Erythroblast (primary cell): ENCODE measurements around the gene CA11.

ENCODE experiments used
- GATA1 ChIP-seq: IDR thresholded peaks from 2 replicates; pipeline ENCODE4 v1.6.1; 2011; ENCODE audit warnings: low read depth, mild to moderate bottlenecking, control low read depth, low read length, moderate library complexity
- POLR2A ChIP-seq: IDR thresholded peaks from 2 replicates; pipeline ENCODE4 v1.6.1; 2011; ENCODE audit warnings: mild to moderate bottlenecking, low read length

GRCh38 chr19:48615231-48616040 is 30.6 kb downstream of the CA11 start:
- TF ChIP-seq POLR2A (no peak), GATA1 (no peak)
